GM18858 (cell line): ENCODE results near the gene BTN3A1.

Experiments
- ATAC-seq: cut with Tn5 transposase; IDR thresholded peaks from one replicate; pipeline ENCODE4 v1.9.1; 2021; ENCODE audit not compliant: unreplicated experiment

The BTN3A1 gene

GRCh38 chr6:26379292-26379691, 22.8 kb upstream of the BTN3A1 start:
- ATAC-seq: no peak

GRCh38 chr6:26379740-26380139, 22.3 kb upstream of the BTN3A1 start:
- no peak for ATAC-seq

- ATAC-seq: no peak
Measured at GRCh38 chr6:26380256-26380655, 21.8 kb upstream of the BTN3A1 start.

- no peak for ATAC-seq
Measured at GRCh38 chr6:26382121-26382520, 20.0 kb upstream of the BTN3A1 start.

GRCh38 chr6:26383624-26384417, 18.3 kb upstream of the BTN3A1 start:
- no peak for ATAC-seq

GRCh38 chr6:26385734-26386125, 16.3 kb upstream of the BTN3A1 start:
- ATAC-seq: no peak

GRCh38 chr6:26387565-26387964, 14.5 kb upstream of the BTN3A1 start:
- no peak for ATAC-seq

- ATAC-seq: no peak
Measured at GRCh38 chr6:26388014-26388413, 14.1 kb upstream of the BTN3A1 start.

GRCh38 chr6:26388441-26388840, 13.6 kb upstream of the BTN3A1 start:
- no peak for ATAC-seq

- ATAC-seq: no peak
Measured at GRCh38 chr6:26389349-26389894, 12.7 kb upstream of the BTN3A1 start.

- no peak for ATAC-seq
Measured at GRCh38 chr6:26390531-26390930, 11.5 kb upstream of the BTN3A1 start.

GRCh38 chr6:26392932-26393636, 9.0 kb upstream of the BTN3A1 start:
- no peak for ATAC-seq

GRCh38 chr6:26394289-26394688, 7.8 kb upstream of the BTN3A1 start:
- ATAC-seq: no peak

- ATAC-seq: no peak
Measured at GRCh38 chr6:26398555-26398954, 3.5 kb upstream of the BTN3A1 start.

- ATAC-seq: no peak
Measured at GRCh38 chr6:26400626-26401025, 1.4 kb upstream of the BTN3A1 start.

- no peak for ATAC-seq
Measured at GRCh38 chr6:26401389-26401986, 587 bp upstream of the BTN3A1 start.

GRCh38 chr6:26403893-26404292, 1.8 kb downstream of the BTN3A1 start:
- no peak for ATAC-seq

- no peak for ATAC-seq
Measured at GRCh38 chr6:26404546-26404945, 2.5 kb downstream of the BTN3A1 start.

- no peak for ATAC-seq
Measured at GRCh38 chr6:26408828-26409730, 7.0 kb downstream of the BTN3A1 start.

GRCh38 chr6:26411751-26412150, 9.7 kb downstream of the BTN3A1 start:
- no peak for ATAC-seq

- ATAC-seq: no peak
Measured at GRCh38 chr6:26412228-26412627, 10.2 kb downstream of the BTN3A1 start.
